Measurements from ENCODE around the gene HIVEP3.

The HIVEP3 gene

GRCh38 chr1:41647221-41648135, 271.2 kb downstream of the HIVEP3 start:
- no peak for DNase-seq (ENCODE audit: low spot score)

GRCh38 chr1:41646186-41646585, 272.5 kb downstream of the HIVEP3 start:
- DNase-seq (ENCODE audit: low spot score) = no peak

- DNase-seq (ENCODE audit: low spot score) = no peak
Observed at GRCh38 chr1:41645062-41645461, 273.7 kb downstream of the HIVEP3 start.

GRCh38 chr1:41642922-41643821, 275.6 kb downstream of the HIVEP3 start:
- DNase-seq (ENCODE audit: low spot score) = no peak

- no peak for DNase-seq (ENCODE audit: low spot score)
Observed at GRCh38 chr1:41641941-41642527, 276.7 kb downstream of the HIVEP3 start.

- DNase-seq (ENCODE audit: low spot score) = no peak
Observed at GRCh38 chr1:41641475-41641814, 277.3 kb downstream of the HIVEP3 start.

- no peak for DNase-seq (ENCODE audit: low spot score)
Observed at GRCh38 chr1:41640756-41641474, 277.8 kb downstream of the HIVEP3 start.

GRCh38 chr1:41640141-41640751, 278.5 kb downstream of the HIVEP3 start:
- no peak for DNase-seq (ENCODE audit: low spot score)

GRCh38 chr1:41639332-41639936, 279.3 kb downstream of the HIVEP3 start:
- DNase-seq (ENCODE audit: low spot score) = no peak

- DNase-seq (ENCODE audit: low spot score) = no peak
Observed at GRCh38 chr1:41638086-41639024, 280.4 kb downstream of the HIVEP3 start.

GRCh38 chr1:41637367-41637766, 281.4 kb downstream of the HIVEP3 start:
- no peak for DNase-seq (ENCODE audit: low spot score)

- no peak for DNase-seq (ENCODE audit: low spot score)
Observed at GRCh38 chr1:41633764-41634163, 285.0 kb downstream of the HIVEP3 start.

GRCh38 chr1:41632781-41633575, 285.7 kb downstream of the HIVEP3 start:
- DNase-seq (ENCODE audit: low spot score) = no peak

- DNase-seq (ENCODE audit: low spot score) = no peak
Observed at GRCh38 chr1:41631971-41632370, 286.8 kb downstream of the HIVEP3 start.

GRCh38 chr1:41631154-41631553, 287.6 kb downstream of the HIVEP3 start:
- no peak for DNase-seq (ENCODE audit: low spot score)

GRCh38 chr1:41629571-41629970, 289.2 kb downstream of the HIVEP3 start:
- DNase-seq (ENCODE audit: low spot score) = no peak

- no peak for DNase-seq (ENCODE audit: low spot score)
Observed at GRCh38 chr1:41629141-41629540, 289.6 kb downstream of the HIVEP3 start.

- DNase-seq (ENCODE audit: low spot score) = no peak
Observed at GRCh38 chr1:41627491-41628280, 291.0 kb downstream of the HIVEP3 start.

Data from hematopoietic multipotent progenitor cell treated with erythropoietin and hydrocortisone succinate and interleukin-3 and kit ligand, for 17 days (in vitro differentiated cells).